Right cardiac atrium (tissue), 5 donors: ENCODE measurements around the gene HDDC3. TPM values are rescaled to one million over a fixed set of nuclear protein-coding genes. Genes with fewer than 3 reads are reported as not detected.

Source experiments
- ATAC-seq, 2 donors: fragments of 200-7000 bp; cut with Tn5 transposase; one replicate each; pipeline versions ENCODE4 v1.8.0 to v1.9.1; 2020; ENCODE audit warnings: moderate library complexity in 2 of 2, mild to moderate bottlenecking in 1 of 2
- DNase-seq, 3 donors: peaks; one replicate each; pipeline ENCODE4 v3.0.0-alpha.2; 2020
- H3K27ac ChIP-seq: one replicate; pipeline ENCODE4 v1.5.1; 2013; ENCODE audit warnings: mild to moderate bottlenecking, low read length, control low read depth, moderate library complexity
- H3K27me3 ChIP-seq: one replicate; pipeline ENCODE4 v1.6.1; 2013; ENCODE audit not compliant: control insufficient read depth, insufficient read depth
- H3K4me1 ChIP-seq: one replicate; pipeline ENCODE4 v1.6.1; 2013; ENCODE audit warnings: low read length; ENCODE audit not compliant: control insufficient read depth, insufficient read depth
- H3K4me3 ChIP-seq: one replicate; pipeline ENCODE4 v1.5.1; 2013; ENCODE audit warnings: low read length, control low read depth
- H3K9me3 ChIP-seq: one replicate; pipeline ENCODE4 v1.6.1; 2013; ENCODE audit warnings: low read length; ENCODE audit not compliant: control insufficient read depth
- WGBS: extraction: QIAGEN DNeasy Blood & Tissue Kit; methylation state at CpG from one replicate; pipeline ENCODE4 v1.1.7; 2013; 5-methylcytosine and 5-hydroxymethylcytosine counted together
- intact Hi-C, 4 donors: fragments of 100-400 bp; cut with DNase I; formaldehyde crosslinking; loops; one replicate each; pipeline versions ENCODE4 v1.11.0 to v1.14.0; 2022 to 2023
- polyA plus RNA-seq: library from polyadenylated mRNA; stranded (reverse); fragments of 200-250 nt; gene quantifications from one replicate; pipeline ENCODE4 v1.2.3, GENCODE V29; 2013
- total RNA-seq, 4 donors: library from RNA; stranded (reverse); fragmentation: NEBNext Ultra II Directional; extraction: Animal tissue kit (Norgen Biotek cat#: 25700); gene quantifications; one replicate each; pipeline ENCODE4 v1.2.1, GENCODE V29; 2021
- donor health status: healthy with polysubstance abuse.
- donor health status: DM: no; HTN: yes; CAD: no.
- donor health status: DM: no; HTN: no; CAD: no.
- donor health status: DM: no; HTN: yes; CAD: no; lungs with severe emphysema.
- donor health status: DM: yes; HTN: yes; CAD: no.

HDDC3 gene
- total and polyA plus RNA-seq, 5 donors, result 13.5 to 22.2 (median 17.3) TPM

DNA sequence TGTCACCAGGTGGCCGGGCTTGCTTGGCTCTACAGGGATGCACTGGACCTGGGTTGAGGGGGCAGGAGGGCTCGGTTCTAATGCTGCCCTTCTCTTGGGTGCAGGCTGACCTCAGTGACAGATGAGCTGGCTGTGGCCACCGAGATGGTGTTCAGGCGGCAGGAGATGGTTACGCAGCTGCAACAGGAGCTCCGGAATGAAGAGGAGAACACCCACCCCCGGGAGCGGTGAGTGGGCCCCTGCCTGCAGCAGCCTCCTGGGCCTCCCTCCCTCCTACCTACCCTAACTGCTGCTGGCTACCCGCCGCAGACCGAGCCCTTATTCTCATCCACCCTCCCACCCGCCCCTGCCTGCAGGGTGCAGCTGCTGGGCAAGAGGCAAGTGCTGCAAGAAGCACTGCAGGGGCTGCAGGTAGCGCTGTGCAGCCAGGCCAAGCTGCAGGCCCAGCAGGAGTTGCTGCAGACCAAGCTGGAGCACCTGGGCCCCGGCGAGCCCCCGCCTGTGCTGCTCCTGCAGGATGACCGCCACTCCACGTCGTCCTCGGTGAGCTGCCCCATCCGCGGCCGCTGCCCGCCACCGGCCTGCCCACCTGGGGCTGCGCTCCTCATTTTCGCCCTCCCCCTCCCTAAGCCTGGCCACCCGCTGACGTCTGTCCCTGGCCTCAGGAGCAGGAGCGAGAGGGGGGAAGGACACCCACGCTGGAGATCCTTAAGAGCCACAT, 42.5 kb downstream of the HDDC3 start:
- intact Hi-C loops, result loop anchor here in 3 of 4 donors (5.0 to 10.0 kb wide), 3 partner anchors 173 to 243 kb away; partner anchors contain the start of gene BLM (in 2 of the 3)
- 90% methylated on average over 31 of the region's 31 CpGs for WGBS
- DNase-seq, result peak in 2 of 3 donors; percentile 46 to 57
- no peak for ATAC-seq
- Histone ChIP-seq H3K9me3 (no peaks in the 10 kb centered on the region), H3K27ac (no peak overlapping the region), H3K4me1 (no peaks in the 10 kb centered on the region), H3K4me3 (no peak overlapping the region), H3K27me3 (no peaks in the 10 kb centered on the region)

DNA sequence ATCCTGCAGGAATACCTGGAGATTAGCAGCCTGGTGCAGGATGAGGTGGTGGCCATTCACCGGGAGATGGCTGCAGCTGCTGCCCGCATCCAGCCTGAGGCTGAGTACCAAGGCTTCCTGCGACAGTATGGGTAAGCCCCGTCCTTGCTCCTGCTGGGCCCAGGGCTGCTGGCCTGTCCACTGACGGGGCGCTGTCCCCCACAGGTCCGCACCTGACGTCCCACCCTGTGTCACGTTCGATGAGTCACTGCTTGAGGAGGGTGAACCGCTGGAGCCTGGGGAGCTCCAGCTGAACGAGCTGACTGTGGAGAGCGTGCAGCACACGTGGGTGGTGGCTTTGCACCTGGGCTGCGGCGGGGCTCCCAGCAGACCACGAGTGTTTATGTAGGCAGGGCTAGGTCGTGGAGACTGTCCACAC, 43.0 kb downstream of the HDDC3 start:
- ATAC-seq (no peak), DNase-seq (peak in 1 of 3 donors; percentile 39)
- Histone ChIP-seq H3K4me1 (no peaks in the 10 kb centered on the region), H3K27ac (no peak overlapping the region), H3K4me3 (no peak overlapping the region), H3K27me3 (no peaks in the 10 kb centered on the region), H3K9me3 (no peaks in the 10 kb centered on the region)
- WGBS, result 92% methylated on average over 18 of the region's 18 CpGs
- intact Hi-C loops, result loop anchor here in 3 of 4 donors (5.0 to 10.0 kb wide), 3 partner anchors 172 to 242 kb away; partner anchors contain the start of gene BLM (in 2 of the 3)

DNA sequence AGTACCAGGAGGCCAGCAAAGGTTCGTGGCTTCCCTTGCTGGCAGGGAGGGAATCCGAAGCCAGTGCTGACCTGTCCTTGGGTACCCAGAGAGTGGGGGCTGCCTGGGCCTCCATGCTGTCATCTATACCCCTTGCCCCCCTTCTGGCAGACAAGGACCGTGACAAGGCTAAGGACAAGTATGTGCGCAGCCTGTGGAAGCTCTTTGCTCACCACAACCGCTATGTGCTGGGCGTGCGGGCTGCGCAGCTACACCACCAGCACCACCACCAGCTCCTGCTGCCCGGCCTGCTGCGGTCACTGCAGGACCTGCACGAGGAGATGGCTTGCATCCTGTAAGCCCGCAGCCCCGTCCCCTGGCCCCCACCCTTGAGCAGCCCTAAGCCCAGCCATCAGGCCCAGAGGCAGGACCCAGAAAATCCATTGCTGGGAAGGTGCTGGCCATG, 45.3 kb downstream of the HDDC3 start:
- peak in 2 of 3 donors; percentile 10 to 42 for DNase-seq
- Histone ChIP-seq H3K27me3 (no peaks in the 10 kb centered on the region), H3K4me3 (no peak overlapping the region), H3K4me1 (peaks cover 4% of the 10 kb centered on the region), H3K27ac (no peak overlapping the region), H3K9me3 (no peaks in the 10 kb centered on the region)
- intact Hi-C loops, result loop anchor here in 3 of 4 donors (5.0 to 10.0 kb wide), 3 partner anchors 170 to 240 kb away; partner anchors contain the start of gene BLM (in 2 of the 3)
- no peak for ATAC-seq
- whole genome bisulfite sequencing, result 92% methylated on average over 13 of the region's 13 CpGs

DNA sequence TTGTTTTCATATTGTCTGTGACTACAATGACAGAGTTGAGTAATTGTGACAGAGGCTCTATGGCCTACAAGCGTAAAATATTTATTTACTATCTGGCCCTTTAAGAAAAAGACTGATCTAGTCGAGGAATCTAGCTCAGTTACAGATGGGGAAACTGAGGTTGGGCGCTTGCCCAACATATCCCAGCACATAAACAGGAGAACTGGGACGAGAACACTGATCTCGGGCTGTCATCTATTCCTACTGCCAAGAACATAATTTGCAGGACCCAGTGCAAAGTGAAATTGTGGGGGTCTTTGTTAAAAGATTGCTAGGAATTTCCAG, 46.1 kb downstream of the HDDC3 start:
- no peak for DNase-seq
- peaks cover 4% of the 10 kb centered on the region for H3K4me1 ChIP-seq
- H3K27ac ChIP-seq, result no peak overlapping the region
- WGBS, result 31% methylated on average over 5 of the region's 5 CpGs
- no peaks in the 10 kb centered on the region for H3K27me3 ChIP-seq
- H3K9me3 ChIP-seq, result no peaks in the 10 kb centered on the region
- no peak for ATAC-seq
- intact Hi-C loops, result loop anchor here (1.0 to 10.0 kb wide), 4 partner anchors 169 to 239 kb away; partner anchors contain the start of gene BLM (in 2 of the 4)
- no peak overlapping the region for H3K4me3 ChIP-seq

DNA sequence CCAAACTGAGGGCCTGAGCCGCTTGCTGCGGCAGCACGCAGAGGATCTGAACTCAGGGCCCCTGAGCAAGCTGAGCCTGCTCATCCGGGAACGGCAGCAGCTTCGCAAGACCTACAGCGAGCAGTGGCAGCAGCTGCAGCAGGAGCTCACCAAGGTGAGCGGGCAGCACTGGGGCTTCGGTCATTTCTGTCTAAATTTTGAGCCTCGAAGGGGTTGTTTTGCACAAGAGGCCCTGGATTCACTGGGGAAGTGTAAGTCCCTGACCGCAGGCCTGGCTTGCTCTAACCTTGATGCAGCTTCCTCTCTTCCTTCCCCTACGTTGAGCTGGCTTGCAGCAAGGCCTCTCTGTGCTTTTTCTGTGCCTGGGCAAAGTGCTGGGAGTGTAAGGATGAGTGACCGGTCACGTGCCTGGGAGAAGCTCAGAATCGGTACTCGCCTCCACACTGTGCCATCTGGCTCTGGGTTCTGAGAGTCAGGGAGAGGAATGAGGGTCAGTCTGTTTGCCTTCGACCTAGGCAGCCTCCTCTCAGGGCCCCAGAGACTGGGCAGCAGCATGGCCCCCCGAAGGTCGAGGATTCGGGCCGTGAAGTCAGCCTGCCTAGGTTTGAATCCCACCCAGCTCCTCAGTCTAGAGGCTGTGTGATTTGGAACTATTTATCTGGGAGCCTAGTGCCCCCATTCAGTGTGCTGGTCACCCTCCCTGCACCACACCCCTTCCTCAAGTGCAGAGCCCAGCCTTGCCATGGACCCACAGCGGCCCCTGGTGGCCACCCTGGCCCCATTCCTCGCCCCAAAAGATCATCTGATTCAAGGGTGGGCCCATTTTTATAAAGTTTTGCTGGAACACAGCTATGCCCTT, 46.7 kb downstream of the HDDC3 start:
- Histone ChIP-seq H3K27me3 (no peaks in the 10 kb centered on the region), H3K4me3 (peak overlapping the region; percentile 66), H3K9me3 (no peaks in the 10 kb centered on the region), H3K4me1 (peaks cover 4% of the 10 kb centered on the region), H3K27ac (peak overlapping the region; percentile 92)
- 44% methylated on average over 23 of the region's 23 CpGs for WGBS
- peak; percentile 82 to 94 (median 93) for DNase-seq
- intact Hi-C loops, result loop anchor here (1.0 to 10.0 kb wide), 5 partner anchors 168 to 238 kb away; partner anchors contain the start of gene BLM (in 2 of the 4)
- ATAC-seq, result peak; percentile 62 to 66

DNA sequence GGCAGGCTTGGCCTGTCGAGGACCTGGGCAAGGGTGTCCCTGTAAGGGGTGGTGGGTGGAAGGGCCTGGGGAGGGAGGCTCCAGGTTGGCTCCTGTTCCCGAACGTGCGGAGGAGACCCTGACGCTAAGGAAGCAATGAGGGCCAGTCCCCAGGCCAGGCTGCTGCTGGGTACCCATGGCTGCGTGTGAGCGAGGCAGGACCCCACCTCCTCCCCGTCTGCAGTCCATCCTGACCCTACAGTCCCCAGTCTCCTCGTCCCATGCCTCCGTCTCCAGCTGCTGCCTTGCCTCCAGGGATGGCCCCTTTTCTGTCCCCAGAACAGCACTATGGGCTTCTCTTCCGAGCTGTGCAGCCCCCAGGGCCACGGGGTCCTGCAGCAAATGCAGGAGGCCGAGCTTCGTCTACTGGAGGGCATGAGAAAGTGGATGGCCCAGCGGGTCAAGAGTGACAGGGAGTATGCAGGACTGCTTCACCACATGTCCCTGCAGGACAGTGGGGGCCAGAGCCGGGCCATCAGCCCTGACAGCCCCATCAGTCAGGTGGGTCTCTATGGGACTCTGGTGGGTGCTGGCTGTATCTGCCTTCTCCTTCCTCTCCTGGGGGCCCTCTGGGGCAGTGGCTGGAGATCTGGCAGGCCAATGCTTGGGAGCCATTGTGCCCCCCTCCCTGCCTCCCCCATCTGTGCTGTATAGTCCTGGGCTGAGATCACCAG, 47.5 kb downstream of the HDDC3 start:
- Histone ChIP-seq H3K27me3 (no peaks in the 10 kb centered on the region), H3K9me3 (no peaks in the 10 kb centered on the region), H3K27ac (peak overlapping the region; percentile 92), H3K4me3 (peak overlapping the region; percentile 66), H3K4me1 (peaks cover 4% of the 10 kb centered on the region)
- ATAC-seq (peak; percentile 3 to 4), DNase-seq (no peak)
- intact Hi-C loops, result loop anchor here in 3 of 4 donors (1.0 to 10.0 kb wide), 5 partner anchors 168 to 238 kb away; partner anchors contain the start of gene BLM (in 2 of the 3)
- WGBS, result 30% methylated on average over 16 of the region's 16 CpGs

DNA sequence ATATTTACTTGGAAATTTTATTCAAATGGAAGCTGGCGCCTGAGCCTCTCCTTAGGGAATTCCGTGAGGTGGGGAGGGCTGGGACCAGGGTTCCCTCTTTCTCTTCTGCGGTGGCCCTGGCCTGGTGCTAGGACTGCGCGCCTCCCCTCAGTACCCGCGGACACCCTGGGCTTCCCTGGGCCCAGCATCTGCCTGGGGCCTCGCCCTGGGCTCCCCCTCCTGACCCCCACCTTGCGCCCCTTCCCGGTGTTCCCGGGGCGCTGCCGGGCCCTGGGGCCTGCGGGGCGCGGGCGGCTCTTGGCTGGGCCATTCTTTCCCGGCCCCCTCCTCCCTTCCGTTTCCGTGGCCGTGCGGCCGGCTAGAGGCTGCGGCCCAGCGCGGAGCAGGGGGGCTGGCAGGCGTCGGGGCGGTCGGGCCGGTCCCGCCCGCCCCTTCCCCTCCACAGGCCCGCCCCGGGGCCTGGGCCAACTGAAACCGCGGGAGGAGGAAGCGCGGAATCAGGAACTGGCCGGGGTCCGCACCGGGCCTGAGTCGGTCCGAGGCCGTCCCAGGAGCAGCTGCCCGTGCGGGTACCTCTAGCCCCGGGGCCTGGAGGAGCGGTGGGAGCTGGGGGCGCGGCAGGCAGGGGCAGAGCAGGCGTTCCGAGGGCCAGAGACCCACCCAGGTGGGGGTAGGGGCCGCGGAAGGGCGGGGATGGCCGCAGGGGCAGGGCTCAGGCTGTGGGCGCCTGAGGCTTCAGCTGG, 48.2 kb downstream of the HDDC3 start, which contains the start of gene FES:
Gene FES (plus strand): TSS at position 529 of the 743 bp plus-strand sequence. CDS start 542 bp downstream, outside the sequence.
- peak; percentile 82 to 85 for ATAC-seq
- Histone ChIP-seq H3K9me3 (no peaks in the 10 kb centered on the region), H3K27ac (peak within 1 kb of the TSS; percentile 92), H3K4me3 (peak within 1 kb of the TSS; percentile 66), H3K27me3 (no peaks in the 10 kb centered on the region), H3K4me1 (peaks cover 4% of the 10 kb centered on the region)
- DNase-seq, result peak; percentile 82 to 94 (median 92)
- WGBS, result 4% methylated on average over 58 of the region's 58 CpGs
- intact Hi-C loops, result loop anchor here in 1 of 4 donors (2.0 to 10.0 kb wide), 2 partner anchors 169 to 233 kb away; partner anchors contain the start of gene BLM

DNA sequence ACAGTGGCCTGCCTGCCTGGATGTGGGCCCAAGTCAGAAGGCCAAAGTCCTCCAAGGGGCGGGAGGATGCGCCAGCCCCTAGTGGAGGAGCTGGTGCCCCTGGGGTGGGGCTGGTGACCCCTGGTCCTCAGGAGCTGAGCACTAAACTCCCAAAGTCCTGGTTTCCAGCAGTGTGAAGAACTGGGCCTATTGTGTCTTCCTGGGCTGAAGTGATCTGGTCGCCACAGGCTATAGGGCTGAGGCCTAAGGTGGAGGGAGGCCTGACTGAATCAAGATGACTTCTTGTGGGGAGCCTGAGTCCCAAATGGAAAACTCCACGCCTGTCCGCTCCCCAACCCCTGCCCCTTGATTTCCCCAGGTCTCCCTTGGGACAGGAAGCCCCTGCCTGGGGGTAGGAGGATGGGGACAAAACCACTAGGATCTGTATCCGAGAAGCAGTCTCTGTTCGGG, 48.8 kb downstream of the HDDC3 start:
- WGBS, result 38% methylated on average over 7 of the region's 7 CpGs
- ATAC-seq (peak in 1 of 2 donors; percentile 2), DNase-seq (peak in 2 of 3 donors; percentile 13 to 71)
- Histone ChIP-seq H3K9me3 (no peaks in the 10 kb centered on the region), H3K4me3 (peak overlapping the region; percentile 66), H3K27ac (peak overlapping the region; percentile 92), H3K4me1 (peaks cover 4% of the 10 kb centered on the region), H3K27me3 (no peaks in the 10 kb centered on the region)
- intact Hi-C loops, result loop anchor here in 1 of 4 donors (10.0 kb wide), 1 partner anchor 169 kb away; the partner anchor contains the start of gene BLM

DNA sequence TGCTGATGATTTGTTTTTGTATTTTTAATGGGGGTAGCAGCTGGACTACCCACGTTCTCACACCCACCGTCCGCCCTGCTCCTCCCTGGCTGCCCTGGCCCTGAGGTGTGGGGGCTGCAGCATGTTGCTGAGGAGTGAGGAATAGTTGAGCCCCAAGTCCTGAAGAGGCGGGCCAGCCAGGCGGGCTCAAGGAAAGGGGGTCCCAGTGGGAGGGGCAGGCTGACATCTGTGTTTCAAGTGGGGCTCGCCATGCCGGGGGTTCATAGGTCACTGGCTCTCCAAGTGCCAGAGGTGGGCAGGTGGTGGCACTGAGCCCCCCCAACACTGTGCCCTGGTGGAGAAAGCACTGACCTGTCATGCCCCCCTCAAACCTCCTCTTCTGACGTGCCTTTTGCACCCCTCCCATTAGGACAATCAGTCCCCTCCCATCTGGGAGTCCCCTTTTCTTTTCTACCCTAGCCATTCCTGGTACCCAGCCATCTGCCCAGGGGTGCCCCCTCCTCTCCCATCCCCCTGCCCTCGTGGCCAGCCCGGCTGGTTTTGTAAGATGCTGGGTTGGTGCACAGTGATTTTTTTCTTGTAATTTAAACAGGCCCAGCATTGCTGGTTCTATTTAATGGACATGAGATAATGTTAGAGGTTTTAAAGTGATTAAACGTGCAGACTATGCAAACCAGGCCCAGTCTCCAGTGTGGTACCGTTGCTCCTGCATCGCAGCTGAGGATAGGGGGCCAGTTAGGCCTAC, 49.4 kb downstream of the HDDC3 start:
- Histone ChIP-seq H3K4me1 (peaks cover 4% of the 10 kb centered on the region), H3K4me3 (no peak overlapping the region), H3K9me3 (no peaks in the 10 kb centered on the region), H3K27ac (peak overlapping the region; percentile 92), H3K27me3 (no peaks in the 10 kb centered on the region)
- DNase-seq, result peak in 1 of 3 donors; percentile 64
- no peak for ATAC-seq
- WGBS, result 64% methylated on average over 13 of the region's 13 CpGs
- intact Hi-C loops, result loop anchor here in 1 of 4 donors (10.0 kb wide), 1 partner anchor 168 kb away; the partner anchor contains the start of gene BLM
